ENCODE results near the gene VPS13C. TPM values are rescaled to one million over a fixed set of nuclear protein-coding genes. Genes with fewer than 3 reads are reported as not detected.

The VPS13C gene
- total RNA-seq, 1 donor from 2014 or later: 30.2 TPM

GRCh38 chr15:61828860-61829513 lies 231.3 kb downstream of the VPS13C start:
- TF ChIP-seq, protein P1, sequence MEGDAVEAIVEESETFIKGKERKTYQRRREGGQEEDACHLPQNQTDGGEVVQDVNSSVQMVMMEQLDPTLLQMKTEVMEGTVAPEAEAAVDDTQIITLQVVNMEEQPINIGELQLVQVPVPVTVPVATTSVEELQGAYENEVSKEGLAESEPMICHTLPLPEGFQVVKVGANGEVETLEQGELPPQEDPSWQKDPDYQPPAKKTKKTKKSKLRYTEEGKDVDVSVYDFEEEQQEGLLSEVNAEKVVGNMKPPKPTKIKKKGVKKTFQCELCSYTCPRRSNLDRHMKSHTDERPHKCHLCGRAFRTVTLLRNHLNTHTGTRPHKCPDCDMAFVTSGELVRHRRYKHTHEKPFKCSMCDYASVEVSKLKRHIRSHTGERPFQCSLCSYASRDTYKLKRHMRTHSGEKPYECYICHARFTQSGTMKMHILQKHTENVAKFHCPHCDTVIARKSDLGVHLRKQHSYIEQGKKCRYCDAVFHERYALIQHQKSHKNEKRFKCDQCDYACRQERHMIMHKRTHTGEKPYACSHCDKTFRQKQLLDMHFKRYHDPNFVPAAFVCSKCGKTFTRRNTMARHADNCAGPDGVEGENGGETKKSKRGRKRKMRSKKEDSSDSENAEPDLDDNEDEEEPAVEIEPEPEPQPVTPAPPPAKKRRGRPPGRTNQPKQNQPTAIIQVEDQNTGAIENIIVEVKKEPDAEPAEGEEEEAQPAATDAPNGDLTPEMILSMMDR (conservative IDR thresholded peaks at IDR 0.05; ENCODE audit: low read depth, low read length): no peak
- H3K4me3 ChIP-seq (ENCODE audit: low read depth, low read length): no peak overlapping the region
- DNase-seq (ENCODE audit: low read depth): no peak

GRCh38 chr15:61828008-61828407 lies 232.2 kb downstream of the VPS13C start:
- DNase-seq (ENCODE audit: low read depth): no peak
- TF ChIP-seq, protein P1 (conservative IDR thresholded peaks at IDR 0.05; ENCODE audit: low read depth, low read length): no peak
- no peak overlapping the region for H3K4me3 ChIP-seq (ENCODE audit: low read depth, low read length)

GRCh38 chr15:61827131-61827530 lies 233.1 kb downstream of the VPS13C start:
- DNase-seq (ENCODE audit: low read depth): no peak
- TF ChIP-seq, protein P1 (conservative IDR thresholded peaks at IDR 0.05; ENCODE audit: low read depth, low read length): no peak
- no peak overlapping the region for H3K4me3 ChIP-seq (ENCODE audit: low read depth, low read length)

- DNase-seq (ENCODE audit: low read depth): no peak
- H3K4me3 ChIP-seq (ENCODE audit: low read depth, low read length): no peak overlapping the region
- TF ChIP-seq, protein P1 (conservative IDR thresholded peaks at IDR 0.05; ENCODE audit: low read depth, low read length): no peak
These were observed 236.0 kb downstream of the VPS13C start for GRCh38 chr15:61824291-61824690.

- DNase-seq (ENCODE audit: low read depth): no peak
- no peak overlapping the region for H3K4me3 ChIP-seq (ENCODE audit: low read depth, low read length)
- TF ChIP-seq, protein P1 (conservative IDR thresholded peaks at IDR 0.05; ENCODE audit: low read depth, low read length): no peak
These were observed 237.7 kb downstream of the VPS13C start for GRCh38 chr15:61822511-61822910.

DNA sequence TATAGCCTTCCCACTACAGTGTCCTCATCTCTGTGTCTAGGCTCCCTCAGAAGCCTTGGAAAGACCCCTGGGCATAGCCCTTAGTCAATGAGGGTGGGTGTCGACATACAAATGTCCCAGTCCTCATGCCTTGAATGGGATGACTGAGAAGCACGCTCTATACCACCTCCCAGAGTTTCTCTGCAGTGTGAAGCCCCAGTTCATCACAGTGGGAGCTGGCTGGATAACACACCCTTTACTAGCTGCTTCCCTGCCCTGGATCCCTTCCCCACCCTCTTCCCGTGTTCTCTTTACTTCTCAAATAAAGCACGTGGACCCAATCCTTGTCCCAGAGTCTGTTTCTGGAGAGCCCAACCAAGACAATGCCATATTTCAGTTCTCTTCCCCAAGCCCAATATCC lies 239.3 kb downstream of the VPS13C start:
- no peak overlapping the region for H3K4me3 ChIP-seq (ENCODE audit: low read depth, low read length)
- TF ChIP-seq, protein P1 (conservative IDR thresholded peaks at IDR 0.05; ENCODE audit: low read depth, low read length): no peak
- no peak for DNase-seq (ENCODE audit: low read depth)

GRCh38 chr15:61820212-61820611 lies 240.0 kb downstream of the VPS13C start:
- H3K4me3 ChIP-seq (ENCODE audit: low read depth, low read length): no peak overlapping the region
- TF ChIP-seq, protein P1 (conservative IDR thresholded peaks at IDR 0.05; ENCODE audit: low read depth, low read length): no peak
- no peak for DNase-seq (ENCODE audit: low read depth)
